ENCODE results near the gene PNKP.

The PNKP gene

GRCh38 chr19:49844138-49845095, 23.0 kb downstream of the PNKP start:
- DNase-seq (ENCODE audit: low read depth), result no peak
- no peak for TF ChIP-seq CTCF (conservative IDR thresholded peaks at IDR 0.05; ENCODE audit: control insufficient read depth, insufficient read depth, low read depth, low read length)
- no peak overlapping the region for H3K4me3 ChIP-seq (ENCODE audit: control insufficient read depth, low read depth, low read length)

- DNase-seq (ENCODE audit: low read depth), result no peak
- H3K4me3 ChIP-seq (ENCODE audit: control insufficient read depth, low read depth, low read length), result no peak overlapping the region
- TF ChIP-seq CTCF (conservative IDR thresholded peaks at IDR 0.05; ENCODE audit: control insufficient read depth, insufficient read depth, low read depth, low read length), result no peak
Measured at GRCh38 chr19:49843265-49843664, 24.1 kb downstream of the PNKP start.

GRCh38 chr19:49840736-49841249, 26.6 kb downstream of the PNKP start:
- DNase-seq (ENCODE audit: low read depth), result no peak
- no peak for TF ChIP-seq CTCF (conservative IDR thresholded peaks at IDR 0.05; ENCODE audit: control insufficient read depth, insufficient read depth, low read depth, low read length)
- no peak overlapping the region for H3K4me3 ChIP-seq (ENCODE audit: control insufficient read depth, low read depth, low read length)

- no peak for TF ChIP-seq CTCF (conservative IDR thresholded peaks at IDR 0.05; ENCODE audit: control insufficient read depth, insufficient read depth, low read depth, low read length)
- DNase-seq (ENCODE audit: low read depth), result no peak
- H3K4me3 ChIP-seq (ENCODE audit: control insufficient read depth, low read depth, low read length), result no peak overlapping the region
Measured at GRCh38 chr19:49840321-49840720, 27.1 kb downstream of the PNKP start.

GRCh38 chr19:49839713-49840112, 27.7 kb downstream of the PNKP start:
- no peak for TF ChIP-seq CTCF (conservative IDR thresholded peaks at IDR 0.05; ENCODE audit: control insufficient read depth, insufficient read depth, low read depth, low read length)
- no peak for DNase-seq (ENCODE audit: low read depth)
- no peak overlapping the region for H3K4me3 ChIP-seq (ENCODE audit: control insufficient read depth, low read depth, low read length)

GRCh38 chr19:49838885-49839588, 28.3 kb downstream of the PNKP start:
- H3K4me3 ChIP-seq (ENCODE audit: control insufficient read depth, low read depth, low read length), result no peak overlapping the region
- no peak for TF ChIP-seq CTCF (conservative IDR thresholded peaks at IDR 0.05; ENCODE audit: control insufficient read depth, insufficient read depth, low read depth, low read length)
- no peak for DNase-seq (ENCODE audit: low read depth)
